Activated CD8-positive, alpha-beta memory T cell treated with anti-CD3 and anti-CD28 coated beads for 36 hours (primary cell): ENCODE results near the gene TNFRSF13B. TPM values are rescaled to one million over a fixed set of nuclear protein-coding genes. Genes with fewer than 3 reads are reported as not detected.

Source experiments
- CTCF ChIA-PET: fragments of 350-600 bp; sonication (Branson Sonifier 250); formaldehyde crosslinking; loops from one replicate; lab custom pipeline; 2021; ENCODE audit warnings: antibody characterized with exemption; lab: Charles Lee
- POLR2A ChIA-PET: fragments of 350-600 bp; sonication (Branson Sonifier 250); formaldehyde crosslinking; loops from one replicate; lab custom pipeline; 2021; ENCODE audit warnings: antibody characterized with exemption; lab: Charles Lee
- total RNA-seq, 2 experiments: library from RNA; stranded (reverse); gene quantifications; one replicate each; pipeline ENCODE4 v1.2.3, GENCODE V29; 2021

TNFRSF13B gene
- total RNA-seq, 2 experiments from 2014 or later, result not detected

DNA sequence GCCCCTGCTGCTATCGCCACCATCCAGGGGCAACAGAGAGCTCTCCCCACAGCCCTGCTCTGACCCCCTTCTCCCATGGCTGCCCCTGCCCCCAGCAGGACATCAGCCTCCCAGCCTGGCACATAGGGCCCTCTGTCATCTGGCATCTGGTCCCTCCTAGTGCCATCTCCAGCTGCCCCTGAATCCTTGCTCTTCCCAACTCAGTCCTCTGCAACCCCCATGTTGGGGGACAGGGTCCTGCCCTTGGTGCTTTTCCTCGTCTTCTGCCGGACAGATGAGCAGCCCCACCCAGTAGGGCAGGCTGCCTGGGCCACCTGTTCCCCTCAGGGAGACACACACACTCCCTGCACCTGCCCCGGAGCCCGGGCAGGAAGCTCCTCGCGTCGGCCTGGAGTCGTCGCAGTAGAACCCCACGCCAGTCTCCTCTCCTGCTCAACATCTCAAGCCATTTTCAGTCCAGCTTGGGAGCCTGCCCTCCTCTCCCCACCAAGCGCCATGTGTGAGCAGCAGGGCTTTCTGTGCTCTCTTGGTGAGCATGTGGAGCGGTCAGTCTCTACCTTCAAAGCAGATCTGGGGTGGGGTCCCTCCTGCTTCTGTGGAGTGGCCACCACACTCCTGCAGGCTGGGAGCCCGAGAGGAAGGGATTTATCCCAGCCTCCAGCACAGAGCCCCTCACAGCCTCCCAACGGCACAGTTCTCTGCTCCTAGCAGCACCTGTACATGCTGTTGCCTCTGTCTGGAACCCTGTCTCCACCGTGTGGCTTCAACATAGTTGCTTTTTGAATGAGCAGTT is 28.2 kb downstream of the TNFRSF13B start:
- ChIA-PET CTCF (no interaction called here), POLR2A (no interaction called here)

DNA sequence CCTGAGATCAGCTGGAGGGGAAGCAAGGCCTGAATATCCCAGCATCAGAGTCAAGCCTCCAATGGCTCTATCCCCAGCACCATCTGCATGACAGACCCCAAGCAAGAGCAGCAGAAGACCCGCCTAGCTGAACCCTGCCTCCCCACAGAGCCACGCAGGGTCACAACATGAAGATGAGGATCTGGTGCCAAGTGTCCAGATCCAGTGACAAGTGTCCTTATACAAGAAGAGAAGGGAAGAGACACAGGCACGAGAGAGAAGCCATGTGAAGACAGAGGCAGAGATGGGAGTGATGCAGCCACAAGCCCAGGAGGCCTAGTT is 28.9 kb downstream of the TNFRSF13B start:
- POLR2A ChIA-PET, result no interaction called here
- CTCF ChIA-PET, result no interaction called here

DNA sequence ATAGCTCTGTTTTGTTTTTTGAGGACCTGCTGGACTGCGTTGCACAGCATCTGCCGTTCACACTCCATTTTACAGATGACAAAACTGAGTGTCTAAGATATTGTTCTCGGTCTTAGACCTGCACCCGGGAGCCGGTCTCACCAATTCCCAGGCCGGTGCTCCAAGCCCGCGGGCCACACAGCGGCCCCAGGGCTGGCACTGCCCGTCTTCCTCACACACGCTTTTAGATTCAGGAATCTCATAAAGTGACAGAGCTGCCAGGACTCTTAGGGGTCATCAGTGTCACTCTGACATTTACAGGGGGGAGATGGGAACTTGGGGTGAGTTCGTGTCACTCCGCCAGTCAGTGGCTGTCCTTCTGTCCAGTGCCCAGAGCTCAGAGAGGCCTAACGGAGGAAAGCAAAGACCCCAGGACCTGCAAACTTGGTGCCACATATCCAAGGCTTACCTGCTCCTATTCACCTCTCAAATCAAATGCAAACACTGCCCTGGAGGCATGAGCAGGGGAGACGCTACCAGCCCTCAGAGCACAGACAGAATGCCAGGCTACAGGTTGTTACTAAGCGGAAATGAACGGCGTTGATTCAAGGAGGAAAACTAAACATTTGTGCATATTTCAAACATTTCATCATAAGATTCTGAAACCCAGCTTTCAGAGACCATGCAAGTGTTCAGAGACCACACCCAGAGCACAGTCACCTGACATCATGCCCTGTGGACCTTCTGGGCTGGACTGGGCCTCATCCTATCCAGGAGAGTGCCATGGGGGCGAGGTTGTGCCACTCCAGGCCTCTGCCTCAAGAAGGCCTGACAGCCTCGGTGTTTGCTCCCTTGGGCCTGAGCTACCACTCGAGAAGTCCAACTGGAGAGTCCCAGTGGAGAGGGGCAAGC is 29.5 kb downstream of the TNFRSF13B start:
- ChIA-PET POLR2A (no interaction called here), CTCF (no interaction called here)

DNA sequence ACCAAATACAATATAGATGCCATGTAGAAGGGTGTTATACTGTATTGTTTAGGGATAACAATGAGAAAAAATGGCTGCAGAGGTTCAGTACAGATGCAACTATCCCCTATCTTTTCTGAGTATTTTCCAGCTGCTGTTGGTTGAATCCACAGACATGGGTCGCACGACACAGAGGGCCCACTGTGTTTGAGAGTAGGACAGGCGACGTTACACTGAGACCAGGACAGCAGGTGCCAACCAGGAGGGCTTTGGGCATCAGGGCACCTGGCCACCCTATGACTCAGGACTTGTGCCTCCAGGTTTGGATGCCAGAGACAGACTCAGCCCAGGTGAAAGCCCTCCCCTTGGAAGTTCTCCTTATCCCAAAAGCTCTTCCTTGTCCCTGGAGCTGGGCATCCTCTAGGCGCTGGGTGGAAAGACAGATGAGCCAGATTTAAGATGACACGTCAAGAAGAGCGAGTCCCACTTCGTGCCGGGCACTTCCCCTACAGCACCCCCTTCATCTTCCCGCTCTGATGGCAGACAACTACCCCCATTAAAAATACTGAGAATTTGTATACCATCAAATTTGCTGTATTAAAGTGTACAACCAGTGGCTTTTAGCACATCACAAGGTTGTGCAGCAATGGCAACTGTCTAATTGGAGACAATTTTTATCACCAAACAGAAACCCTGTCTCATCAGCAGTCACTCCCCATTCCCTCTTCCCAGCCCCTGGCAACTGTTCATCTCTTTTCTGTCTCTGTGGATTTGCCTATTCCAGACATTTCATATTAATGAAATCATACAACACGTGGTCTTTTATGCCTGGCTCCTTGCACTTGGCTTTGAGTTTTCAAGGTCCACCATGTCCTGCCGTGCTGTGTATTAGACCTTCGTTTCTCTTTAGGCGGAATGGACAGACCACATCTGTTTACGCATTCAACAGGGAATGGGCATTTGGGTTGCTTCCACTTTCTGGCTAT is 30.6 kb downstream of the TNFRSF13B start:
- ChIA-PET POLR2A (no interaction called here), CTCF (interaction anchor here (1.1 kb wide), 1 partner anchor 50 kb away, joined by 3 read pairs; no protein-coding TSS in a partner anchor)

DNA sequence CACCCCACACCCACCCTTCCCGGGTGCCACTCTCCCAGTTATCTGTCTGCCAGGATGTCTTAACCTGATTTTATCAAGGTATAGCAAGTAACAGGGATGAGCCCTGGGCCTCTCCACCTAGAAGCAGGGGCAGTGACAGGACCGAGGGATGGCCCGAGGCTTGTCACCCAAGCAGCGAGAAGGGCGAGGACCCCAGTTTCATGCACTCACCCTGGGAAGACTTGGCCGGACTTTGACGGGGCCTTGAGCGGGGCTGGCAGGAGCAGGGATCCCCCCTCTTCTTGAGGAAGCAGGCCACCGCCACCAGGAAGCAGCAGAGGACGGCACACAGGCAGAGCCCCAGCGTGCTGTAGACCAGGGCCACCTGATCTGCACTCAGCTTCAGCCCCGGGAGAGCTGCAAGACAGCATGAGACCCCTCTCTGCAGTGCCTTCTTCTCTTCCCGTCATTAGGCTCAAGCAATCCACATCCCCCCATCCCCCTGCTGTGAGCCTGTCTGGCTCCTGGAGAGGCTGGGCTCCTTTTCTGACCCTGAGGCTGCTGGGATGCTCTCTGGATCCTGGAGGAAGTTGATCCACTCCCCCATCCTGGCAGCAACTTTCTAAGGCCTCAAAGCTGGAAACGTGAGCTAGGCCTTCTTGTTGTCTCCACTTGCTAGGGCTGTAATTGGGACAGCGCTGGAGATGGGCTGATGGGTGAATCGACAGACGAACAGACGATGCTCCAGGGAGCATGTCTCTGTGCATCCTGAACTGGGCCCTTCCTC is 31.6 kb downstream of the TNFRSF13B start:
- CTCF ChIA-PET, result interaction anchor here (1.1 kb wide), 1 partner anchor 51 kb away, joined by 3 read pairs; no protein-coding TSS in a partner anchor
- POLR2A ChIA-PET, result no interaction called here

DNA sequence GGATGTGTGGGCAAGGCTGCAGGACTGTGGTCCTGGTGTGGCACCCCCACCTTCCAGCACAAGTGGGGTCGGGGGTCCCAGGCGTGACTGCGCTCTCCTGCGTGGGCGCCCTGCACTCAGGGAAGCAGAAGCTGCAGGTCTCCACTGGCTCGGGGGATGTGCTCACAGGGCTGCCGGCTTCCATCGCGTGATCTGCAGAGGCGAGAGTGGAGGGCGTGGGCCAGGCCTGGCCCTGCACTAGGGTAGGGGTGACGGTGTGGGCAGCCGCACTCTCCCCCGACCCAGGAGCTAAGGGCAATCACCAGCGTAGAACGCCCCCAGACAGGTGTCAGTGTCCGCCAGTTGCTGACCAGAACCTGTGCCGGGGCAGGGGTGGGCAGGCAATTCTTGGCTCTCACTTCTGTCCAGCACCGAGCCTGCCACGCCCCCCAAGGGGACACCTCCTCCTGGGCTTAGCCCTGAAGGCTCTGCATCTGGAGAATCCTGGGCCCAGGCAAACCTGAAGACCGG is 32.3 kb downstream of the TNFRSF13B start:
- ChIA-PET CTCF (no interaction called here), POLR2A (no interaction called here)

DNA sequence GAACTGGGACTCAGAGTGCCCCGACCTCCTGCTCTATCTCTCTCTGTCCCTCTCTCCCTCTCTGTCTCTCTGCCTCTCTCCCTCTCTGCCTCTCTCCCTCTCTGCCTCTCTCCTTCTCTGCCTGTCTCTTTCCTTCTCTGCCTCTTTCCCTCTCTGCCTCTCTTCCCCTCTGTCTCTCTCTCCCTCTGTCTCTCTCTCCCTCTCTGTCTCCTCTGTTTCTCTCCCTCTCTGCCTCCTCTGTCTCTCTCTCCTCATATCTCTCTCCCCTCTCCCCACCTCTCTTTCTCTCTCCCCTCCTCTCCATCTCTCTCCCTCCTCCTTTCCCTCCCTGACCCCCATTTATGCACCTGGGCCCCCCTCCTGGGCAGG is 32.7 kb downstream of the TNFRSF13B start:
- POLR2A ChIA-PET, result no interaction called here
- CTCF ChIA-PET, result no interaction called here

DNA sequence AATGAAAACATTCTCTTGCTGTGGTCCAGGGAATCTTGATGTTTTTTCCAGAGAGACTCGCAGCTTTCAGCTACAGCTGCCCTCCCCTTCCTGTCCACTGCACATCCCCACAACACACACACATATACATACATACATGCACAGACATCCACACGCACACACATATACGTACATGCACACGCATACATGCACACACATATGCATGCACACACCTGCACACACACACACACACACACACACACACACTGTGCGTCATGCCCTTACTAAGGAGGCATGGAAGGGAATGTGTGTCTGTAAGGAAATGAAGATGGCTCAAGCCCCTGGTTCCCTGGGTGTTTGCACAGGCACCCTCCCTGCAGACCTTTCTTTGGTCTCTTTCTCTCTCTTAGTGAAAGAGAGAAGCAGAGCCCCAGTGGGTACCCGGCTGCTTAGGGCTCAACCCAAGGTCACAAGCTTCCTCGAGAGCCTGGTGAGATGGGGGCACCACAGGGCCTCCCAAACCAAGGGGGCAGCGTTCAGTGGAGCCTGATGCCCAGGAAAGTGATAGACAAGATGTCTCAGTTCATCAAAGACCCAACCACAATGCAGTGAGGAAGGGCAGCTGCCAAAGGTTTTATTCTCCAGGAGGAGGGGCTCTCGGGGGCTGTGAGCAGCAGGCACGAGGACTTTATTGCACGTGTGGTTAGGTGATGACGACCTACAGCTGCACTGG is 33.3 kb downstream of the TNFRSF13B start:
- CTCF ChIA-PET, result no interaction called here
- POLR2A ChIA-PET, result no interaction called here

DNA sequence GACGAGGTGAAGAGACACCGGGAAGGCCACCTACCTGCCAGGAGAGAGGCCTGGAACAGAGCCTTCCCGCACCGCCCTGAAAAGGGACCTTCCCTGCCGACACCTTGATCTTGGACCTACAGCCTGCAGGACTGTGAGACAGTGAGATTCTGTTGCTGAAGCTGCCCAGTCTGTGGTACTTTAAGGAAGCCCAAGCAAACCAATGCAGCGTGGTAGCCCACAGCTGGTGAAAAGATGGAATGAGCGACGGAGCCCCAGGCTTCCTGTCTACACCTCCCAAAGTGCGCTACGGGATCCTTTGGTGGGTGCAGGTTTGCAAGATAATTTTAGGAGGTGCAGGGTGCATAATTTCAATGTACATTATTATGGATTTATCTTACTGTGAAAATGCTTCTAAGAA is 33.9 kb downstream of the TNFRSF13B start:
- ChIA-PET CTCF (no interaction called here), POLR2A (no interaction called here)

DNA sequence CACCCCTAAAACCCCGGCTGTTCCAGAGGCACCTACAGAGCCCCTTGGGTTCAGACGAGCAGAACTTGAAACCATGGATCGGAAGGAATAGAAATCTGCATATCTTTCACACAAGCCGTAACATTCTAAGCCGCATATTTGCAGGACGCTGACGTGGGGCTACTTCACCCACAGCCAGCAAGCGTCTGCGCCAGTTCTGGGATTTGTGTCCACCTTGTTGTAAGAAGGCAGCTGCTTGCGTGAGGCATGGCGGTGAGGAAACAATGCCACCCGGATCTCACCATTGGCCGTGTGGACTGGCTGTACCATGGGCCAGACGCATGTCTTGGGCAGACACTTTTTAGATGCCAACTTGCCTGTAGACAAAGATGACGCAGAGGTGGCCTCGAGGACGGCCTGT is 34.5 kb downstream of the TNFRSF13B start:
- POLR2A ChIA-PET, result no interaction called here
- CTCF ChIA-PET, result no interaction called here

DNA sequence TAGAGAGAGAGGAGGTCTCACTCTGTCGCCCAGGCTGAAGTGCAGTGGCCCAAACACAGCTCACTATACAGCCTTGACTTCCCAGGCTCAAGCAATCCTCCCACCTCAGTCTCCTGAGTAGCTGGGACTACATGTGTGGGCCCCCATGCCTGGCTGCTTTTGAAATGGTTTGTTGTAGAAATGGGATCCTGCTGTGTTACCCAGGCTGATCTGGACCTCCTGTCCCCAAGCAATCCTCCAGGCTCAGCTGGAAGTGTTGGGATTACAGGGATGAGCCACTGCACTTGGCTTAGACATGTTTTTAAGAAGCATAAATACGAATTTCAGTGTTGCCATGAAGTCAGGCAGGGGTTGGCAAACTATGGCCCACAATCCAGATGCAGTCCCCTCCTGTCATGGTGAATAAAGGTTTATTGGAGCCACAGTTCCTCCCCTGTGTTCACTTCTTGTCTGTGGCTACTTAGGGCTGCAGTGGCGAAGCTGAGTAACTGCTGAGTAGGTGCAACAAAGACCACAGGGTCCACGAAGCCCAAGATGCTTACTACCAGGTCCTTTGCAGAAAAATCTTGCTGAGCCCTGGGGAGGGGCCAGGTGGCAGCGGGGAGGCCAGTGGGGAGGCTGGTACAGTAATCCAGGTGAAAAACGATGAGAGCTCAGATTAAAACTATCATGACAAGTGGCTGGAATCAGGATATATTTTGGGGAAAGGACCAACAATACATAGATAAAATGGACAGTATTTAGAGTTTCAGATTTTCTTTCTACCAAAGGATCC is 35.2 kb downstream of the TNFRSF13B start:
- CTCF ChIA-PET, result no interaction called here
- POLR2A ChIA-PET, result no interaction called here

DNA sequence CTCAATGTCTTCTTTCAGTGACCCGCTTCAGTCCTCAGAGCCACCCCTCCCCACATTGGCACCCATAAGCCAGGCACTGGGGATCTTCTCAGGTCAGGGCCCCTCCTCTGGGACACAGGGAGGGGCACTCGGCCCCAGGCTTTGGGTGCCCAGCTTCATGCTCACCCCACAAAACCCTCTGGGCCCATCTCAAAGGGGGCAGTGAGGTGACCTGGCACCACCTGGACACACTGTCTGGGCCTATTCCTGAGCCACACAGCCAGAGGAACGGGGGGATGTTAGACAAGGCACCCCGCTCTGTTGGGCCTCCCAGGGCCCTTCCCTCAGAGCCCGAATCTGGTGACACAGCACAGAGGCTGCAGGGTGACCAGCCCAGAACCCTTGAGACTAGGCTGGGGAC is 36.1 kb downstream of the TNFRSF13B start:
- ChIA-PET POLR2A (no interaction called here), CTCF (no interaction called here)

DNA sequence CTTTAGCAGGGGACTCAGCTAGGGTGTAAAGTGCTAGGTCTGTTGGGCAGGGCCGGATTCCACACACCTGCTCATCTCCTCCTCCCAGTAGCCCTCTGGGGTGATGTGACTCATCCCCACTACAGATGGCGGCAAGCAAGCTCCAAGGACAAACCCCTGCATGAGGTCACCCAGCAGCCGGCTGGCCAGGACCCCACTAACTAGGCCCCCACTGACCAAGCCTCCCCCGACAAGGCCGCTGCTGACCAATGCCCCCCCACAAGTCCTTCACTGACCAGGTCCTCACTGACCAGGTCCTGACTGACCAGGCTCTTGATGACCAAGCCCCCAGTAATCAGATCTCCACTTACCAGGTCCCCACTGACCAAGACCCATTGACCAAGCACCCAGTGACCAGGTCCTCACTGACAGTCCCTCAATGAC is 36.7 kb downstream of the TNFRSF13B start:
- CTCF ChIA-PET, result no interaction called here
- POLR2A ChIA-PET, result no interaction called here

DNA sequence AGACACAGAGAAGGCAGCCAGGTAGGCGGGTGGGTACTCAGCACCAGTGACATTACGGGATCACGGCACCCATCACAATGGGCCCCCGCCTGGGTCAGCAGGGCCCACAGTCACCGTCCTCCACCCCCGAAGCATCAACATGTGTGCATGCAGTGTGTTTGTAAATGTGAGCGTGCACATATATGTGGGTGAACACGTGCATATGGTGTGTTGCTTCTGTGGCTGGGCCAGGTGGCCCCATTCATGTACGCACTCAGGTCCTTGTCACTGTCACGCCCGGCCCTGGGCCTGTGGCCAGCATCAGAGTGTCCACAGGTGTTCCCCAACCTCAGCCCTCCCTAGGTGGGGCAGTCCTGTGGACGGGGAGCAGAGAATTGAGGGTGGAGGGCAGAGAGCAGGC is 37.1 kb downstream of the TNFRSF13B start:
- ChIA-PET POLR2A (no interaction called here), CTCF (no interaction called here)

DNA sequence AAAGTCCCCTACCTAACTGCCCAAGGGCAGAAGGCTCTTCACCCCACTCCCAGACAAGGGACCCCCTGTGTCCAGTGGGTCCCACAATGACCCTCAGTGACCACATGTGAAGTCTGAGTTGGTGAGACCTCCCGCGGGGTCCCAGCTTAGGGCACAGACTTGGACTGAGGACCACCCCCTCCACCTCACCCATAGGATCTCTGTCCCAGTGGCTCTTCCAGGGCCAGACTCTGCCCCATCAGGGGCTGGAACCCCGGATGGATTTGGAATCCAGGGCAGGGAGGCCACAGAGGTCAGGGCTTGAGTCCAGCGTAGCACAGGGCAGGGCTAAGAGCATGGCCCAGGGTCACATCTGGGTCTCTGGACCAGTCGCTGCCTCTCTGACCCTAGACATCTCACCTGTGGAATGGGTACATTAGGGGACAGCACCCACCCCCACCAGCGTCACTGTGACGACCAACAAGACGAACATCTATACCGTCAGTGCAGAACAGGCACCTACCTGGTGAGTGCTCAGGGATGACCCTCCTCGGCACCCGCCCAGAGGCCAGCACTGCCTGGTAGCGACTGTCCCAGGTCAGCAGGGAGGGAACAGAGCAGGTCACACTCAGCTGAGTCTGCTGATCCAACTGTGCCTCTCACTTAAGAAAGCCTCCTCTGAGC is 37.7 kb downstream of the TNFRSF13B start:
- POLR2A ChIA-PET, result no interaction called here
- CTCF ChIA-PET, result no interaction called here

DNA sequence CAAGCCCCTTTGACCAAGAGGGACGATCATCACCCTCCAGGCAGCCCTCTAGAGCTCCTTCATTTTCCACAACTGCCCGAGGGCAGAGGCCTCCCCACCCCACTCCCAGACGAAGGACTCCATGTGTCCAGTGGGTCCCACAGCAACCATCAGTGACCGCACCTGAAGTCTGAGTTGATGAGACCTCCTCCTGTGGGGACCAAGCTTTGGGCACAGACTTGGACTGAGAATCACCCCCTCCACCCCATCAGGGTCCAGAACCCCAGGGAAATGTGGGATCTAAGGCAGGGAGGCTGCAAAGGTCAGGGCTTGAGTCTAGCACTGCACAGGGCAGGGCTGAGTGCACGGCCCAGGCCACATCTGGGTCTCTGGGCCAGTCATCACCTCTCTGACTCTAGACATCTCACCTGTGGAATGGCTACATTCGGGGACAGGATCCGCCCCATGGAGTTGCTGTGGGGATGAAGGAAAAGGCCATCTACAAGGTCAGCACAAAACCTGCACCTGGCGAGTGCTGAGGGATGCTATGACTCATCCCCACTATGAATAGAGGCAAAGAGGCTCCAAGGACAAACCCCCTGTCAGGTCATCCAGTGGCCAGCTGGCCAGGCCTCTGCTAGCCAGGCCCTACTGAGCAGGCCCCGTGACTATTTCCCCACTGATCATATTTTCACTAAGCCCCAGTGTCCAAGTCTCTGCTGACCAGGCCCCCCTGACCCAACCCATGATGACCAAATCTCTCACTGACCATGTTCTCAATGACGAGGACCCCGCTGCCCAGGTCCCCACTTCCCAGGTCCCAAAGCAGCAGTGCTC is 38.4 kb downstream of the TNFRSF13B start:
- ChIA-PET CTCF (no interaction called here), POLR2A (no interaction called here)
